ENCODE measurements around the gene NPHP4. TPM values are rescaled to one million over a fixed set of nuclear protein-coding genes. Genes with fewer than 3 reads are reported as not detected.

NPHP4 gene
- total RNA-seq, 1 donor from 2014 or later = 12.8 TPM

- Mint-ChIP-seq H3K4me1 (ENCODE audit: unreplicated experiment) (peaks cover 2% of the 10 kb centered on the region), H3K27ac (ENCODE audit: unreplicated experiment) (no peak overlapping the region), H3K4me3 (ENCODE audit: unreplicated experiment) (no peak overlapping the region), H3K36me3 (ENCODE audit: unreplicated experiment) (peaks cover 29% of the 10 kb centered on the region), H3K27me3 (ENCODE audit: unreplicated experiment) (no peaks in the 10 kb centered on the region), H3K9me3 (ENCODE audit: unreplicated experiment) (no peaks in the 10 kb centered on the region)
- peak; percentile 77 for DNase-seq (ENCODE audit: extremely low spot score, unreplicated experiment)
- TF ChIP-seq CTCF (IDR thresholded peaks at IDR 0.05) = no peak
These were observed 41.0 kb downstream of the NPHP4 start for GRCh38 chr1:5950994-5951785.

DNA sequence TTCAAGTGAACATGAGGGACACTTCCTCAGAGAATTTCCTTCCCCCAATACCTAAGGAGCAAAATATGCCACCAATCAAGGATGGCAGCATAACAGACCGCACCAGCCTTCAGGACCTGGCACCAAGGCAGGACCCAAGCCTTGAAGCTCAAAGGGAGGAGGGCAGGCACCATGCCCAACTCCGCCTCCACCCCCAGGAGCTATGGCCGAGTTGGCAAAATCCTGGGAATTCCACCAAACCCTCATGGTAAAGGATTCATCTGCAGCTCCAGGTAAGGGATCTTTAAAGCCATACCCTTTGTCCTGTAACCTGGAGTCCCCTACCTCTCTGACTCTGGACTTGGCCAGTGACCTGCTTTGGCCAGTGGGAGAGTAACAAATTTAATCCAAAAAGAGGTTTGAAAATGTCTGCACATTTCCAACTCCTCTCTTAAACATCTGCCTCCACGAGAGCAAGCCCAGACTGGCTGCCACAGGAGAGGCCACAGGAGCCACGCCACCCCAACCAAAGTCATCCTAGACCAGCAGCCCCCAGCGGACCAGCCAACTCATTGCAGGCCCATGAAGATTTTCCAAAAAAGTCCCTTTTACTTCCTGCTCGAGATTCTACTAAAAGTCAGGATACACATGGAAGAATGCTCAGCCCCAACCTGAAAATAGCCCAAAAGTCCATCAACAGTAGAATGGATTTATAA, 41.9 kb downstream of the NPHP4 start:
- Mint-ChIP-seq H3K4me3 (ENCODE audit: unreplicated experiment) (no peak overlapping the region), H3K4me1 (ENCODE audit: unreplicated experiment) (peaks cover 2% of the 10 kb centered on the region), H3K9me3 (ENCODE audit: unreplicated experiment) (no peaks in the 10 kb centered on the region), H3K27ac (ENCODE audit: unreplicated experiment) (no peak overlapping the region), H3K27me3 (ENCODE audit: unreplicated experiment) (no peaks in the 10 kb centered on the region), H3K36me3 (ENCODE audit: unreplicated experiment) (peaks cover 27% of the 10 kb centered on the region)
- DNase-seq (ENCODE audit: extremely low spot score, unreplicated experiment) = peak; percentile 56
- TF ChIP-seq CTCF (IDR thresholded peaks at IDR 0.05) = no peak

DNA sequence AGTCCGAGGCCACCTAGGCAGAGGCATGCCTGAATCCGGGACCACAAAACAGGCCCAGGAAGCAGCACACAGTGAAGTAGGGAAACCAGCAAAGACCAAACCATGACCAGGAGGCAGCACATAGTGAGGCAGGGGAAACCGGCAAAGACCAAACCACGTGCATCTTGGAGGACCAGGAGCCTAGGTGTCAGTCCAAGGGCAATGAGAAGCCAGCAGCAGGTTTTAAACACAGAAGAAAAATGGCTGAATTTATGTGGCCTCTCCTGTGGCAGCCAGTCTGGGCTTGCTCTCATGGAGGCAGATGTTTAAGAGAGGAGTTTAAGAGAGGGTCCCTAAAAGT, 42.5 kb downstream of the NPHP4 start:
- H3K36me3 Mint-ChIP-seq (ENCODE audit: unreplicated experiment) = peaks cover 30% of the 10 kb centered on the region
- H3K27ac Mint-ChIP-seq (ENCODE audit: unreplicated experiment) = no peak overlapping the region
- no peak for TF ChIP-seq CTCF (IDR thresholded peaks at IDR 0.05)
- peak; percentile 70 for DNase-seq (ENCODE audit: extremely low spot score, unreplicated experiment)
- no peaks in the 10 kb centered on the region for H3K9me3 Mint-ChIP-seq (ENCODE audit: unreplicated experiment)
- peaks cover 2% of the 10 kb centered on the region for H3K4me1 Mint-ChIP-seq (ENCODE audit: unreplicated experiment)
- no peak overlapping the region for H3K4me3 Mint-ChIP-seq (ENCODE audit: unreplicated experiment)
- no peaks in the 10 kb centered on the region for H3K27me3 Mint-ChIP-seq (ENCODE audit: unreplicated experiment)

GRCh38 chr1:5949085-5949760, 43.0 kb downstream of the NPHP4 start:
- H3K9me3 Mint-ChIP-seq (ENCODE audit: unreplicated experiment) = no peaks in the 10 kb centered on the region
- H3K4me3 Mint-ChIP-seq (ENCODE audit: unreplicated experiment) = no peak overlapping the region
- no peak for DNase-seq (ENCODE audit: extremely low spot score, unreplicated experiment)
- H3K27me3 Mint-ChIP-seq (ENCODE audit: unreplicated experiment) = no peaks in the 10 kb centered on the region
- peaks cover 2% of the 10 kb centered on the region for H3K4me1 Mint-ChIP-seq (ENCODE audit: unreplicated experiment)
- no peak for TF ChIP-seq CTCF (IDR thresholded peaks at IDR 0.05)
- no peak overlapping the region for H3K27ac Mint-ChIP-seq (ENCODE audit: unreplicated experiment)
- H3K36me3 Mint-ChIP-seq (ENCODE audit: unreplicated experiment) = peaks cover 30% of the 10 kb centered on the region

DNA sequence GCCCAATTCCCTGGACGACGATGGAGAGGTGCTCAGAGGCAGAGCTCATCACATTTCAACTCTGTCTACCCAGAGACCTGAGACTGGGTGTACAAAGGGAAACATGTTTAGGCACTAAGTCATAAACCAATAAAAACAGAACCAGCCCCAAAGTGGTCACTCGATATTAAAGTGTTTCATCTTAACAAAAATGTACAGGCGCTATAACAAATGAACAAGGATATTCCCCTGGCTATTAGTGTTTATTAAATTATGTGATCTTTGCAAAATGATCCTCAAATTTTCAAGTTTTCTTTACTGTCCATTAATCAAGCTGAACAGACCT, 43.6 kb downstream of the NPHP4 start:
- peaks cover 28% of the 10 kb centered on the region for H3K36me3 Mint-ChIP-seq (ENCODE audit: unreplicated experiment)
- no peak overlapping the region for H3K4me3 Mint-ChIP-seq (ENCODE audit: unreplicated experiment)
- H3K27me3 Mint-ChIP-seq (ENCODE audit: unreplicated experiment) = no peaks in the 10 kb centered on the region
- peaks cover 2% of the 10 kb centered on the region for H3K4me1 Mint-ChIP-seq (ENCODE audit: unreplicated experiment)
- no peaks in the 10 kb centered on the region for H3K9me3 Mint-ChIP-seq (ENCODE audit: unreplicated experiment)
- TF ChIP-seq CTCF (IDR thresholded peaks at IDR 0.05) = no peak
- no peak overlapping the region for H3K27ac Mint-ChIP-seq (ENCODE audit: unreplicated experiment)
- no peak for DNase-seq (ENCODE audit: extremely low spot score, unreplicated experiment)
